ENCODE results near the gene ME3.

Gene ME3

DNA sequence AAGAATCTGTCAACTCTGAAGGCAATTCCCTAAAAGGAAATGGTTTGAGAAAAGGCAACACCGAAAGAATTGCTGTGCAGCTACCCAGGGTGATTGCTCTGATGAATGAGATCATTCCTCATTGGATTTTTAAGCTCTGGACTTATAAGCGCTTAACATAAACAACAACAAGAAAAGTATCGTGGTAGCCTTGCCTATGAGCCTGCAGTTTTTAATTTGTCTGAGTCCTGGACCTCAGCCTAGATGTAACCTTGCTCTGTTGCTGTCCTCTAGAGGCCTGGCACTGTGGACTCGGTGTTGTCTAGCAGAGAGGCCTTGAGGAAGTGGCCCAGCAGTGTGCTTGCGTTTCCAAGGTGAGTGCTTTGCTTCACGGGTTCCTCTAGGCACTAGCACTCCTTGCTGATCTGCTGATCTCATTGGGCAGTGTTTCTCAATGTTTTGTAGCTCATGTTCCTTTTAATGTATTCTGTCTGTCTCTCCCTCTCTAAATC is 277.3 kb downstream of the ME3 start:
- H2AFZ ChIP-seq (ENCODE audit: low read length), result no peak overlapping the region

More for the DNA sequence above, 277.3 kb downstream of the ME3 start:
- Histone ChIP-seq H4K20me1 (ENCODE audit: insufficient read depth, low read length) (no peaks in the 10 kb centered on the region), H3K27ac (ENCODE audit: low read length) (no peak overlapping the region), H3F3A (ENCODE audit: insufficient read depth, low read length) (no peaks in the 10 kb centered on the region), H3K36me3 (replicated peaks; ENCODE audit: insufficient read depth, low read length) (no peaks in the 10 kb centered on the region), H3K4me3 (ENCODE audit: low read length) (no peak overlapping the region), H3K9ac (ENCODE audit: low read length) (no peak overlapping the region), H3K27me3 (replicated peaks; ENCODE audit: insufficient read depth, low read length) (no peaks in the 10 kb centered on the region), H3K9me3 (replicated peaks; ENCODE audit: insufficient read depth, low read length) (no peaks in the 10 kb centered on the region), H3K4me2 (ENCODE audit: low read depth, low read length) (no peak overlapping the region), H3K79me2 (ENCODE audit: low read length) (no peaks in the 10 kb centered on the region), H3K4me1 (ENCODE audit: low read length) (no peaks in the 10 kb centered on the region), H3K9me2 (replicated peaks; ENCODE audit: insufficient read depth, low read length) (no peaks in the 10 kb centered on the region)
- TF ChIP-seq, protein P1, sequence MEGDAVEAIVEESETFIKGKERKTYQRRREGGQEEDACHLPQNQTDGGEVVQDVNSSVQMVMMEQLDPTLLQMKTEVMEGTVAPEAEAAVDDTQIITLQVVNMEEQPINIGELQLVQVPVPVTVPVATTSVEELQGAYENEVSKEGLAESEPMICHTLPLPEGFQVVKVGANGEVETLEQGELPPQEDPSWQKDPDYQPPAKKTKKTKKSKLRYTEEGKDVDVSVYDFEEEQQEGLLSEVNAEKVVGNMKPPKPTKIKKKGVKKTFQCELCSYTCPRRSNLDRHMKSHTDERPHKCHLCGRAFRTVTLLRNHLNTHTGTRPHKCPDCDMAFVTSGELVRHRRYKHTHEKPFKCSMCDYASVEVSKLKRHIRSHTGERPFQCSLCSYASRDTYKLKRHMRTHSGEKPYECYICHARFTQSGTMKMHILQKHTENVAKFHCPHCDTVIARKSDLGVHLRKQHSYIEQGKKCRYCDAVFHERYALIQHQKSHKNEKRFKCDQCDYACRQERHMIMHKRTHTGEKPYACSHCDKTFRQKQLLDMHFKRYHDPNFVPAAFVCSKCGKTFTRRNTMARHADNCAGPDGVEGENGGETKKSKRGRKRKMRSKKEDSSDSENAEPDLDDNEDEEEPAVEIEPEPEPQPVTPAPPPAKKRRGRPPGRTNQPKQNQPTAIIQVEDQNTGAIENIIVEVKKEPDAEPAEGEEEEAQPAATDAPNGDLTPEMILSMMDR (IDR thresholded peaks at IDR 0.05; ENCODE audit: low read length), result no peak
- TF ChIP-seq EZH2phosphoT487 (IDR thresholded peaks at IDR 0.05; ENCODE audit: low read length) (no peak), EZH2 (optimal IDR thresholded peaks at IDR 0.05; ENCODE audit: low read depth, low read length) (no peak)
- DNase-seq, result no peak

All from MM.1S (cell line).